H1 (cell line): ENCODE measurements around the gene NT5DC1. TPM values are rescaled to one million over a fixed set of nuclear protein-coding genes. Genes with fewer than 3 reads are reported as not detected.

Source experiments
- CTCF ChIA-PET: fragments of 300-600 bp; sonication (Branson Sonifier 250); formaldehyde crosslinking; loops from one replicate; lab custom pipeline; 2021; ENCODE audit not compliant: partially characterized antibody; lab: Charles Lee
- POLR2A ChIA-PET: fragments of 300-600 bp; sonication (Branson Sonifier 250); formaldehyde crosslinking; loops from one replicate; lab custom pipeline; 2021; ENCODE audit warnings: inconsistent platforms; ENCODE audit not compliant: partially characterized antibody; lab: Charles Lee
- DNase-seq, 2 experiments: peaks; one replicate each; pipeline versions ENCODE4 v3.0.0 to v3.0.0-alpha.2; 2010 to 2022; ENCODE audit warnings: low spot score in 2 of 2, low read depth in 1 of 2, mixed read lengths in 1 of 2
- FAIRE-seq: peaks from 2 replicates; lab custom pipeline; 2011; peaks lifted over from hg19 to GRCh38; lab: Jason Lieb, UNC
- H2AFZ ChIP-seq: 2 replicates; pipeline ENCODE4 v1.8.1; 2012; ENCODE audit warnings: low read length, inconsistent platforms
- H2AK5ac ChIP-seq: 2 replicates; pipeline ENCODE4 v1.6.1; 2013; ENCODE audit warnings: low read depth, low read length
- H2BK120ac ChIP-seq: replicated peaks from 2 replicates; pipeline ENCODE3; 2013; ENCODE audit warnings: low read depth, low read length, inconsistent platforms
- H2BK12ac ChIP-seq: 2 replicates; pipeline ENCODE4 v1.6.1; 2013; ENCODE audit warnings: low read depth, low read length
- H2BK15ac ChIP-seq: 2 replicates; pipeline ENCODE4 v1.6.1; 2013; ENCODE audit warnings: low read length
- H2BK20ac ChIP-seq: 2 replicates; pipeline ENCODE4 v1.6.1; 2013; ENCODE audit warnings: low read length
- H2BK5ac ChIP-seq: 2 replicates; pipeline ENCODE4 v1.6.1; 2013; ENCODE audit warnings: low read depth, low read length
- H3K14ac ChIP-seq: 2 replicates; pipeline ENCODE4 v1.6.1; 2013; ENCODE audit warnings: inconsistent platforms; ENCODE audit not compliant: insufficient read length
- H3K18ac ChIP-seq: 2 replicates; pipeline ENCODE4 v1.6.1; 2013; ENCODE audit warnings: low read length; ENCODE audit errors: extremely low read depth
- H3K23ac ChIP-seq: 2 replicates; pipeline ENCODE4 v1.6.1; 2013; ENCODE audit warnings: inconsistent platforms; ENCODE audit not compliant: insufficient read length
- H3K23me2 ChIP-seq: 2 replicates; pipeline ENCODE4 v1.6.1; 2013; ENCODE audit warnings: low read depth, low read length
- H3K27ac ChIP-seq: 2 replicates; pipeline ENCODE4 v1.6.1; 2011; ENCODE audit warnings: low read depth, low read length, inconsistent platforms
- H3K27me3 ChIP-seq, 4 experiments: replicated peaks in 1 of 4; 1 replicate in 1 of 4; 2 replicates in 3 of 4; pipeline versions ENCODE4 v1.6.1 to v1.8.1; 2011 to 2013; ENCODE audit warnings: low read length in 3 of 4, mild to moderate bottlenecking in 3 of 4, inconsistent platforms in 2 of 4, mixed read lengths in 2 of 4, moderate library complexity in 1 of 4; ENCODE audit not compliant: control insufficient read depth in 3 of 4, insufficient read depth in 3 of 4; ENCODE audit errors: extremely low read depth in 1 of 4
- H3K36me3 ChIP-seq, 4 experiments: 2 replicates each; pipeline versions ENCODE4 v1.6.1 to v1.8.1; 2011 to 2013; ENCODE audit warnings: mild to moderate bottlenecking in 4 of 4, low read length in 3 of 4, moderate library complexity in 2 of 4, control low read depth in 1 of 4, inconsistent platforms in 1 of 4; ENCODE audit not compliant: insufficient read depth in 4 of 4, control insufficient read depth in 2 of 4
- H3K4ac ChIP-seq: replicated peaks from 2 replicates; pipeline ENCODE3; 2013; ENCODE audit warnings: low read length, low read depth, mixed read lengths, inconsistent platforms; ENCODE audit not compliant: insufficient read length
- H3K4me1 ChIP-seq, 4 experiments: replicated peaks in 1 of 4; 1 replicate in 1 of 4; 2 replicates in 3 of 4; pipeline versions ENCODE4 v1.6.1 to v1.8.1; 2011 to 2013; ENCODE audit warnings: low read length in 3 of 4, inconsistent platforms in 2 of 4, mixed read lengths in 1 of 4; ENCODE audit not compliant: insufficient read depth in 4 of 4, control insufficient read depth in 3 of 4
- H3K4me2 ChIP-seq, 2 experiments: 2 replicates each; pipeline versions ENCODE4 v1.6.1 to v1.8.1; 2011 to 2013; ENCODE audit warnings: low read depth in 2 of 2, low read length in 2 of 2, control low read depth in 1 of 2, inconsistent platforms in 1 of 2, mild to moderate bottlenecking in 1 of 2; ENCODE audit not compliant: insufficient read depth in 1 of 2
- H3K4me3 ChIP-seq, 4 experiments: fragments of 200-600, 300-600 bp in 1 of 4; sonication (generic), shearing (Covaris generic), sonication (Bioruptor Twin) in 1 of 4; 2 replicates each; pipeline versions ENCODE4 v1.5.1 to v1.8.1; 2011 to 2016; ENCODE audit warnings: low read length in 4 of 4, low read depth in 3 of 4, control low read depth in 2 of 4, inconsistent platforms in 2 of 4, mild to moderate bottlenecking in 2 of 4, mixed read lengths in 1 of 4, moderate library complexity in 1 of 4; ENCODE audit not compliant: insufficient read depth in 2 of 4; ENCODE audit errors: extremely low read depth in 1 of 4
- H3K56ac ChIP-seq: replicated peaks from 2 replicates; pipeline ENCODE3; 2013; ENCODE audit warnings: low read depth, mild to moderate bottlenecking, mixed read lengths, low read length, inconsistent platforms; ENCODE audit not compliant: insufficient read length
- H3K79me1 ChIP-seq: 2 replicates; pipeline ENCODE4 v1.6.1; 2013; ENCODE audit warnings: low read depth, low read length, control low read depth
- H3K79me2 ChIP-seq, 2 experiments: 2 replicates each; pipeline versions ENCODE4 v1.6.1 to v1.8.1; 2012 to 2013; ENCODE audit warnings: low read length in 2 of 2, mild to moderate bottlenecking in 2 of 2, inconsistent platforms in 1 of 2; ENCODE audit not compliant: insufficient read depth in 2 of 2, control insufficient read depth in 1 of 2
- H3K9ac ChIP-seq, 4 experiments: replicated peaks in 1 of 4; 1 replicate in 1 of 4; 2 replicates in 3 of 4; pipeline versions ENCODE4 v1.6.1 to v1.8.1; 2011 to 2013; ENCODE audit warnings: low read depth in 3 of 4, low read length in 3 of 4, control low read depth in 2 of 4, mild to moderate bottlenecking in 2 of 4, moderate library complexity in 2 of 4, inconsistent platforms in 1 of 4; ENCODE audit errors: extremely low read depth in 1 of 4
- H3K9me3 ChIP-seq, 2 experiments: 2 replicates each; pipeline versions ENCODE4 v1.6.1 to v1.8.1; 2012 to 2013; ENCODE audit warnings: mild to moderate bottlenecking in 2 of 2, moderate library complexity in 2 of 2, control low read depth in 1 of 2, inconsistent platforms in 1 of 2, low read depth in 1 of 2, low read length in 1 of 2, mixed read lengths in 1 of 2; ENCODE audit not compliant: insufficient read depth in 2 of 2
- H4K20me1 ChIP-seq, 2 experiments: replicated peaks in 1 of 2; 2 replicates each; pipeline versions ENCODE3 to v1.8.1; 2011 to 2013; ENCODE audit warnings: inconsistent platforms in 2 of 2, low read length in 2 of 2, mild to moderate bottlenecking in 1 of 2; ENCODE audit not compliant: insufficient read depth in 2 of 2, control insufficient read depth in 1 of 2
- H4K5ac ChIP-seq: 2 replicates; pipeline ENCODE4 v1.6.1; 2013; ENCODE audit warnings: low read length, low read depth, mixed read lengths, inconsistent platforms; ENCODE audit not compliant: insufficient read length
- H4K8ac ChIP-seq: 2 replicates; pipeline ENCODE4 v1.8.0; 2013; ENCODE audit warnings: mild to moderate bottlenecking, moderate library complexity, low read length, inconsistent platforms; ENCODE audit not compliant: insufficient read depth; ENCODE audit errors: extremely low read depth
- H4K91ac ChIP-seq: replicated peaks from 2 replicates; pipeline ENCODE3; 2013; ENCODE audit warnings: low read length, mixed read lengths, inconsistent platforms; ENCODE audit not compliant: insufficient read length
- ATF2 ChIP-seq: IDR thresholded peaks from 2 replicates; pipeline ENCODE4 v1.6.1; 2012; ENCODE audit warnings: low read length, inconsistent platforms
- BCL11A ChIP-seq, 2 experiments: IDR thresholded peaks; one replicate each; pipeline ENCODE4 v1.6.1; 2011; ENCODE audit warnings: low read depth in 2 of 2, low read length in 2 of 2, mild to moderate bottlenecking in 2 of 2
- EP300 ChIP-seq, 2 experiments: IDR thresholded peaks; 1 replicate in 1 of 2; 2 replicates in 1 of 2; pipeline ENCODE4 v1.6.1; 2011 to 2012; ENCODE audit warnings: low read depth in 2 of 2, low read length in 2 of 2, mild to moderate bottlenecking in 2 of 2, borderline replicate concordance in 1 of 2, inconsistent platforms in 1 of 2, moderate library complexity in 1 of 2
- FOSL1 ChIP-seq: IDR thresholded peaks from 2 replicates; pipeline ENCODE4 v1.6.1; 2011; ENCODE audit warnings: mild to moderate bottlenecking, low read depth, low read length, moderate library complexity; ENCODE audit not compliant: insufficient read depth
- GABPA ChIP-seq: IDR thresholded peaks from 2 replicates; pipeline ENCODE4 v1.6.1; 2011; ENCODE audit warnings: mild to moderate bottlenecking, low read length, moderate library complexity, borderline replicate concordance; ENCODE audit not compliant: insufficient read depth
- NANOG ChIP-seq: IDR thresholded peaks from 2 replicates; pipeline ENCODE4 v1.6.1; 2011; ENCODE audit warnings: low read length, low read depth, mild to moderate bottlenecking, inconsistent platforms; ENCODE audit not compliant: insufficient read depth, poor library complexity, severe bottlenecking
- RNF2 ChIP-seq: fragments of 200-900, 300-1000 bp; sonication (generic); IDR thresholded peaks from 2 replicates; pipeline ENCODE4 v1.7.1; 2016; ENCODE audit warnings: borderline replicate concordance, low read depth, mild to moderate bottlenecking, antibody characterized with exemption, low read length; ENCODE audit not compliant: poor library complexity, severe bottlenecking; ENCODE audit errors: missing control alignments
- SP4 ChIP-seq: IDR thresholded peaks from 2 replicates; pipeline ENCODE4 v1.6.1; 2012; ENCODE audit warnings: low read length, inconsistent platforms
- TEAD4 ChIP-seq: IDR thresholded peaks from 2 replicates; pipeline ENCODE4 v1.6.1; 2012; ENCODE audit warnings: low read depth, low read length, inconsistent platforms, mixed read lengths
- USF2 ChIP-seq: IDR thresholded peaks from 2 replicates; pipeline ENCODE4 v1.6.1; 2011; ENCODE audit warnings: low read length, improper control_type of control experiment
- WGBS, 2 experiments: shearing (Covaris generic) in 1 of 2; methylation state at CpG; one replicate each; pipeline versions ENCODE4 v1.1.6 to v1.1.7; 2013 to 2015; ENCODE audit warnings: low lambda C conversion rate in 2 of 2, mixed read lengths in 2 of 2, inconsistent platforms in 1 of 2, low coverage in 1 of 2, missing lambda C conversion rate in 1 of 2; ENCODE audit not compliant: insufficient replicate concordance in 2 of 2, insufficient coverage in 1 of 2, insufficient read length in 1 of 2; ENCODE audit errors: extremely low coverage in 1 of 2, missing lambda C conversion rate in 1 of 2; 5-methylcytosine and 5-hydroxymethylcytosine counted together
- polyA plus RNA-seq, 7 experiments: library from polyadenylated mRNA; depleted of rRNA in 3 of 7; stranded (reverse) in 5 of 7; unstranded in 2 of 7; fragments of >200 nt in 5 of 7; fragments of 200-250 nt in 2 of 7; gene quantifications; 1 replicate in 5 of 7; 2 replicates in 1 of 7; 4 replicates in 1 of 7; pipeline versions ENCODE4 v1.2.1 to v1.2.3, GENCODE V29; 2011 to 2013; ENCODE audit warnings: missing spikeins in 2 of 7, mixed read lengths in 2 of 7
- total RNA-seq: library from RNA; stranded (reverse); fragmentation: NEBNext Ultra II Directional; extraction: Animal tissue kit (Norgen Biotek cat#: 25700); gene quantifications from 2 replicates; pipeline ENCODE4 v1.2.1, GENCODE V29; 2021

Gene NT5DC1
- total and polyA plus RNA-seq, 2 of the 8 experiments (the other 6 are each of a cell fraction or from before 2014, with no cell fraction given), result 25.3 to 72.7 TPM

GRCh38 chr6:116173928-116174327, 73.3 kb downstream of the NT5DC1 start:
- Histone ChIP-seq H2BK12ac (no peak overlapping the region), H3K4me1 (peaks cover 0 to 4% (median 0%) of the 10 kb centered on the region in 4 experiments; a peak in 1 of 7 replicates), H3K23ac (no peak overlapping the region), H3K9me3 (no peaks in the 10 kb centered on the region; a peak in 1 of 4 replicates), H2BK15ac (no peak overlapping the region), H2AFZ (no peak overlapping the region), H3K4me2 (no peak overlapping the region), H3K79me2 (no peaks in the 10 kb centered on the region), H3K14ac (no peak overlapping the region), H2BK120ac (no peak overlapping the region), H3K36me3 (0 out of 8 replicates have a peak, but pooled peaks cover 0 to 4% (median 0%) of the 10 kb centered on the region in 4 experiments), H2BK20ac (no peak overlapping the region), H3K27ac (no peak overlapping the region), H3K23me2 (no peaks in the 10 kb centered on the region; the same call in 1 of the 2 replicates), H4K5ac (no peak overlapping the region), H2BK5ac (no peak overlapping the region), H3K27me3 (no peaks in the 10 kb centered on the region), H3K18ac (no peak overlapping the region), H3K56ac (no peak overlapping the region), H3K9ac (no peak overlapping the region), H3K79me1 (no peaks in the 10 kb centered on the region), H3K4ac (no peak overlapping the region), H3K4me3 (no peak overlapping the region), H4K91ac (no peak overlapping the region), H4K20me1 (no peaks in the 10 kb centered on the region), H4K8ac (no peak overlapping the region), H2AK5ac (no peak overlapping the region)
- FAIRE-seq (no peak), DNase-seq (no peak)
- ChIA-PET POLR2A (interaction anchor here (0.9 kb wide), 1 partner anchor 103 kb away, joined by 3 read pairs; no protein-coding TSS in a partner anchor), CTCF (no interaction called here)
- 53% methylated on average over 3 of the region's 3 CpGs; no CpG with 5 or more reads in 1 of the 2 experiments for WGBS, 2 experiments
- no peak for TF ChIP-seq ATF2
- TF ChIP-seq RNF2, result no peak
- TF ChIP-seq SP4, result no peak
- TF ChIP-seq GABPA, result no peak
- no peak for TF ChIP-seq USF2
- TF ChIP-seq EP300 (IDR thresholded peaks at IDR 0.05; ENCODE audit: borderline replicate concordance in 1 of 2, low read depth in 2 of 2, low read length in 2 of 2), result no peak
- TF ChIP-seq FOSL1, result no peak
- no peak for TF ChIP-seq BCL11A (IDR thresholded peaks at IDR 0.05; ENCODE audit: low read depth in 2 of 2, low read length in 2 of 2)
- TF ChIP-seq NANOG, result no peak
- no peak for TF ChIP-seq TEAD4
